ENCODE results near the gene CHST4. TPM values are rescaled to one million over a fixed set of nuclear protein-coding genes. Genes with fewer than 3 reads are reported as not detected.

The CHST4 gene
- total RNA-seq, 1 experiment from 2014 or later, result 5.9 TPM

DNA sequence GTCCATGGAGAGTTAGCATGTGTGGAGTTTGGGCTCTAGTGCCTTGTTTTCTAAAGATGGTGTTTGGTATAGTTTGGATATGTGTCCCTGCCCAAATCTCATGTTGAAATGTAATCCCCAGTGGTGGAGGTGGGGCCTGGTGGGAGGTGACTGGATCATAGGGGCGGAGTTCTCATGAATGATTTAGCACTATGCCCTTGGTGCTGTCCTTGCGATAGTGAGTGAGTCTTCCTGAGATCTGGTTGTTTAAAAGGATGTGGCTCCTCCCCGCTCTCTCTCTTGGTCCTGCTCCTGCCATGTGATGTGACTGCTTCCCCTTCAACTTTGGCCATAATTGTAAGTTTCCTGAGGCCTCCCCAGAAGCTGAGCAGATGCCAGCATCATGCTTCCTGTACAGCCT, 28.2 kb upstream of the CHST4 start:
- H2BK15ac ChIP-seq (ENCODE audit: low read depth, low read length), result no peak overlapping the region
- Mint-ChIP-seq H3K36me3 (ENCODE audit: insufficient read depth in 1 of 3, low read depth in 3 of 3) (no peaks in the 10 kb centered on the region), H3K27ac (no peak overlapping the region), H3K9me3 (peaks cover 0 to 3% of the 10 kb centered on the region in 2 experiments; a peak in 1 of 5 replicates), H3K4me3 (no peak overlapping the region), H3K4me1 (no peaks in the 10 kb centered on the region), H3K27me3 (ENCODE audit: low read depth) (no peaks in the 10 kb centered on the region; the same call in 1 of the 2 replicates)
- no CpG with 5 or more reads among the region's 3 CpGs for WGBS (ENCODE audit: extremely low coverage, insufficient read length, low lambda C conversion rate)
- H3K23ac ChIP-seq (ENCODE audit: insufficient read length, low read depth, low read length), result no peak overlapping the region
- no peak overlapping the region for H3K18ac ChIP-seq (ENCODE audit: insufficient read length, low read depth, low read length)
- H4K20me1 ChIP-seq (ENCODE audit: control insufficient read depth, insufficient read depth, insufficient read length), result no peaks in the 10 kb centered on the region
- H3K14ac ChIP-seq (ENCODE audit: insufficient read depth, low read length), result no peak overlapping the region
- no peaks in the 10 kb centered on the region for H3K27me3 ChIP-seq (ENCODE audit: insufficient read depth, low read length)
- no peaks in the 10 kb centered on the region for H3K4me1 ChIP-seq (ENCODE audit: insufficient read depth, low read length)
- no peak overlapping the region for H3K4me2 ChIP-seq (ENCODE audit: insufficient read depth, insufficient read length, low read length)
- no peak overlapping the region for H3K4ac ChIP-seq (ENCODE audit: low read depth, low read length)
- H3K56ac ChIP-seq (ENCODE audit: insufficient read length, low read depth, low read length), result no peak overlapping the region
- H2AFZ ChIP-seq (ENCODE audit: low read length), result no peak overlapping the region
- no peak overlapping the region for H3K27ac ChIP-seq (ENCODE audit: insufficient read length, low read depth, low read length)
- H2BK5ac ChIP-seq (ENCODE audit: insufficient read length, low read length), result no peak overlapping the region
- no peak overlapping the region for H3K9ac ChIP-seq (ENCODE audit: extremely low read depth, insufficient read length, low read length)
- no peak overlapping the region for H2AK5ac ChIP-seq (ENCODE audit: insufficient read length, low read length)
- TF ChIP-seq, protein P1, sequence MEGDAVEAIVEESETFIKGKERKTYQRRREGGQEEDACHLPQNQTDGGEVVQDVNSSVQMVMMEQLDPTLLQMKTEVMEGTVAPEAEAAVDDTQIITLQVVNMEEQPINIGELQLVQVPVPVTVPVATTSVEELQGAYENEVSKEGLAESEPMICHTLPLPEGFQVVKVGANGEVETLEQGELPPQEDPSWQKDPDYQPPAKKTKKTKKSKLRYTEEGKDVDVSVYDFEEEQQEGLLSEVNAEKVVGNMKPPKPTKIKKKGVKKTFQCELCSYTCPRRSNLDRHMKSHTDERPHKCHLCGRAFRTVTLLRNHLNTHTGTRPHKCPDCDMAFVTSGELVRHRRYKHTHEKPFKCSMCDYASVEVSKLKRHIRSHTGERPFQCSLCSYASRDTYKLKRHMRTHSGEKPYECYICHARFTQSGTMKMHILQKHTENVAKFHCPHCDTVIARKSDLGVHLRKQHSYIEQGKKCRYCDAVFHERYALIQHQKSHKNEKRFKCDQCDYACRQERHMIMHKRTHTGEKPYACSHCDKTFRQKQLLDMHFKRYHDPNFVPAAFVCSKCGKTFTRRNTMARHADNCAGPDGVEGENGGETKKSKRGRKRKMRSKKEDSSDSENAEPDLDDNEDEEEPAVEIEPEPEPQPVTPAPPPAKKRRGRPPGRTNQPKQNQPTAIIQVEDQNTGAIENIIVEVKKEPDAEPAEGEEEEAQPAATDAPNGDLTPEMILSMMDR (conservative IDR thresholded peaks at IDR 0.05), result no peak
- H4K91ac ChIP-seq (ENCODE audit: insufficient read length, low read depth, low read length), result no peak overlapping the region
- no peaks in the 10 kb centered on the region for H3K79me2 ChIP-seq (ENCODE audit: insufficient read depth, low read length)
- no peak overlapping the region for H4K8ac ChIP-seq (replicated peaks; ENCODE audit: insufficient read length, low read depth, low read length)
- H3T11ph ChIP-seq (ENCODE audit: low read length), result no peak overlapping the region
- DNase-seq, result no peak
- H3K23me2 ChIP-seq (ENCODE audit: insufficient read length, low read depth, low read length, poor library complexity, severe bottlenecking), result no peaks in the 10 kb centered on the region
- no peak overlapping the region for H2BK20ac ChIP-seq (ENCODE audit: low read depth, low read length, poor library complexity, severe bottlenecking)
- H3K79me1 ChIP-seq (ENCODE audit: insufficient read depth, low read depth, low read length, poor library complexity, severe bottlenecking), result no peaks in the 10 kb centered on the region
- no peak overlapping the region for H2BK12ac ChIP-seq (ENCODE audit: insufficient read length, low read depth, low read length)
- H3K9me3 ChIP-seq (ENCODE audit: control insufficient read depth, low read depth, low read length), result no peaks in the 10 kb centered on the region
- no peak overlapping the region for H2BK120ac ChIP-seq (ENCODE audit: low read depth, low read length, poor library complexity, severe bottlenecking)
- no peak overlapping the region for H4K5ac ChIP-seq (ENCODE audit: insufficient read length, low read depth, low read length)
